ENCODE data around the gene MIGA1. TPM values are rescaled to one million over a fixed set of nuclear protein-coding genes. Genes with fewer than 3 reads are reported as not detected.

The MIGA1 gene
- total and polyA plus RNA-seq, 2 of the 13 experiments (the other 11 are each of a cell fraction or from before 2014, with no cell fraction given), result 3.8 to 6.6 TPM

DNA sequence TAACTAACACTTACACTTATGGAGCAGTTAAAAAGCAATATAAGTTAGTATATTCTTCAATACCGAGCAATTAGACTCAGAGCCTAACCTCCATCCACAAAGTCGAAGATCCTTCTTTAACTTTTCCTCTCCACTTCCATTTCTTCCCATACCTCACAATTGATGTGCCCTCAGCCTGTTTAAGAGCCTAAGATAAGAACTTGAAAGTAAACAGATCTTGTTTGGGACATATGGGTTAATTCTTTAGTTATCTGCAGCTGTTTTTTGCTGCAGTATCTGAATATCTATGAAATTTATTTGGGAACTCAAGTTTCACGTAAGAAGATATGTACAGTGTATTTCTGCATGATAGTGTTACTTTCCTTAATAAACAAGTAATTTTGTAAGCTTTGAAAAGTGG is 51.5 kb downstream of the MIGA1 start:
- H3K4me2 ChIP-seq (ENCODE audit: low read depth, low read length), result no peak overlapping the region
- WGBS (ENCODE audit: low lambda C conversion rate), result 98% methylated on average over 3 of the region's 3 CpGs
- TF ChIP-seq, protein P1, sequence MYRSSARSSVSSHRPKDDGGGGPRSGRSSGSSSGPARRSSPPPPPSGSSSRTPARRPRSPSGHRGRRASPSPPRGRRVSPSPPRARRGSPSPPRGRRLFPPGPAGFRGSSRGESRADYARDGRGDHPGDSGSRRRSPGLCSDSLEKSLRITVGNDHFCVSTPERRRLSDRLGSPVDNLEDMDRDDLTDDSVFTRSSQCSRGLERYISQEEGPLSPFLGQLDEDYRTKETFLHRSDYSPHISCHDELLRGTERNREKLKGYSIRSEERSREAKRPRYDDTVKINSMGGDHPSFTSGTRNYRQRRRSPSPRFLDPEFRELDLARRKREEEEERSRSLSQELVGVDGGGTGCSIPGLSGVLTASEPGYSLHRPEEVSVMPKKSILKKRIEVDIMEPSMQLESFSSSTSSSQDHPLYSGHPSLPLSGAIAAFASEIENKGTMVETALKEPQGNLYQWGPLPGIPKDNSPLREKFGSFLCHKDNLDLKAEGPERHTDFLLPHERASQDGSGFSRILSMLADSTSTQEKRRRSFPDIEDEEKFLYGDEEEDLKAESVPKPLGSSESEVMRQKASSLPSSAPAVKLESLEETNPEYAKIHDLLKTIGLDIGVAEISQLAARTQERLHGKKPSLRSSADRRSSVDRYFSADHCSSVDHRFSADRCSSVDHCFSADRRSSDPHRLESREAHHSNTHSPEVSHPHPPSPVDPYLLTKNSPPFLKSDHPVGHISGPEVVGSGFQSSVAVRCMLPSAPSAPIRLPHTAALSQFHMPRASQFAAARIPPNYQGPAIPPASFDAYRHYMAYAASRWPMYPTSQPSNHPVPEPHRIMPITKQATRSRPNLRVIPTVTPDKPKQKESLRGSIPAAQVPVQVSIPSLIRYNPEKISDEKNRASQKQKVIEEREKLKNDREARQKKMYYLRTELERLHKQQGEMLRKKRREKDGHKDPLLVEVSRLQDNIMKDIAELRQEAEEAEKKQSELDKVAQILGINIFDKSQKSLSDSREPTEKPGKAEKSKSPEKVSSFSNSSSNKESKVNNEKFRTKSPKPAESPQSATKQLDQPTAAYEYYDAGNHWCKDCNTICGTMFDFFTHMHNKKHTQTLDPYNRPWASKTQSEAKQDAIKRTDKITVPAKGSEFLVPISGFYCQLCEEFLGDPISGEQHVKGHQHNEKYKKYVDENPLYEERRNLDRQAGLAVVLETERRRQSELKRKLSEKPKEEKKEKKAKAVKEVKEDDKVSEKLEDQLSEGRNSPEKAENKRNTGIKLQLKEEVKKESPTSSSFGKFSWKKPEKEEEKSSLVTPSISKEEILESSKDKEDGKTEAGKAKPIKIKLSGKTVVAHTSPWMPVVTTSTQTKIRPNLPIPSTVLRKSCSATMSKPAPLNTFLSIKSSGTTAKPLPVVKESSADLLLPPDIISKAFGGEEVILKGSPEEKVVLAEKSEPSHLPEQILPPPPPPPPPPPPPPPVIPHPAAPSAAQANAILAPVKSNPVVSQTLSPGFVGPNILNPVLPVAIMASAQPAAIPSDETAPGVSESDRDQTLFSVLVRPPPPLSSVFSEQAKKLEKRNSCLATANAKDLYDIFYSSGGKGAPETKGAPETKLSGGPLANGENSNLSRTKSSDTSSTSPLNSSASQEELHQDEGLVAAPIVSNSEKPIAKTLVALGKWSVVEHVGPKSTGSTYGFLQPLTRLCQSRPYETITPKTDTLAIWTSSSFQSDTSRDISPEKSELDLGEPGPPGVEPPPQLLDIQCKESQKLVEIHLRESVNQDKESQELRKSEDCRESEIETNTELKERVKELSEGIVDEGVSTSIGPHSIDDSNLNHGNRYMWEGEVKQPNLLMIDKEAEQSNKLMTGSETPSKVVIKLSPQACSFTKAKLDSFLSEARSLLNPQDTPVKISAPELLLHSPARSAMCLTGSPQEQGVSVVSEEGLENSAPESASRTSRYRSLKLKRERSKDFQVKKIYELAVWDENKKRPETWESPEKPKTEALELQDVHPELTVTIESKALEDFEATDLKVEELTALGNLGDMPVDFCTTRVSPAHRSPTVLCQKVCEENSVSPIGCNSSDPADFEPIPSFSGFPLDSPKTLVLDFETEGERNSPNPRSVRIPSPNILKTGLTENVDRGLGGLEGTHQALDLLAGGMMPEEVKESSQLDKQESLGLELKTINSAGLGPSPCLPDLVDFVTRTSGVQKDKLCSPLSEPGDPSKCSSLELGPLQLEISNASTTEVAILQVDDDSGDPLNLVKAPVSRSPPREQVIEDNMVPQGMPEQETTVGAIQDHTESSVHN (CRISPR knock-in tag; IDR thresholded peaks at IDR 0.05), result no peak
- TF ChIP-seq SMC3 (IDR thresholded peaks at IDR 0.05; ENCODE audit: low read length) (no peak), ZFP82 (CRISPR knock-in tag; IDR thresholded peaks at IDR 0.05; ENCODE audit: borderline replicate concordance) (no peak), SIN3A (IDR thresholded peaks at IDR 0.05; ENCODE audit: borderline replicate concordance, low read depth, low read length) (no peak), ARNTL (CRISPR knock-in tag; IDR thresholded peaks at IDR 0.05) (no peak), ZNF333 (CRISPR knock-in tag; IDR thresholded peaks at IDR 0.05; ENCODE audit: borderline replicate concordance) (no peak), SMARCC2 (IDR thresholded peaks at IDR 0.05) (no peak), HDAC2 (CRISPR knock-in tag; IDR thresholded peaks at IDR 0.05) (no peak), WIZ (CRISPR knock-in tag; IDR thresholded peaks at IDR 0.05) (no peak)
- TF ChIP-seq, protein P2, sequence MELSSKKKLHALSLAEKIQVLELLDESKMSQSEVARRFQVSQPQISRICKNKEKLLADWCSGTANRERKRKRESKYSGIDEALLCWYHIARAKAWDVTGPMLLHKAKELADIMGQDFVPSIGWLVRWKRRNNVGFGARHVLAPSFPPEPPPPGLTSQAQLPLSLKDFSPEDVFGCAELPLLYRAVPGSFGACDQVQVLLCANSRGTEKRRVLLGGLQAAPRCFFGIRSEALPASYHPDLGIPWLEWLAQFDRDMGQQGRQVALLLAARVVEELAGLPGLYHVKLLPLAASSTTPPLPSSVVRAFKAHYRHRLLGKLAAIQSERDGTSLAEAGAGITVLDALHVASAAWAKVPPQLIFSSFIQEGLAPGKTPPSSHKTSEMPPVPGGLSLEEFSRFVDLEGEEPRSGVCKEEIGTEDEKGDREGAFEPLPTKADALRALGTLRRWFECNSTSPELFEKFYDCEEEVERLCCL (CRISPR knock-in tag; IDR thresholded peaks at IDR 0.05; ENCODE audit: borderline replicate concordance), result no peak

More for the DNA sequence above, 51.5 kb downstream of the MIGA1 start:
- H3K9ac ChIP-seq (ENCODE audit: insufficient read depth, low read depth, low read length), result no peak overlapping the region
- BruUV-seq (replicated peaks), result no TSS peak
- H3K79me2 ChIP-seq (ENCODE audit: insufficient read depth, low read length), result no peaks in the 10 kb centered on the region
- FAIRE-seq (no peak), DNase-seq (ENCODE audit: low spot score) (no peak), ATAC-seq (no peak)
- CTCF ChIA-PET (ENCODE audit: low intra/inter-chr PET ratio, low total read pairs), result no interaction called here
- H3K27me3 ChIP-seq (ENCODE audit: control insufficient read depth in 1 of 2, insufficient read depth in 2 of 2, low read length in 2 of 2), result no peaks in the 10 kb centered on the region
- in situ Hi-C loops (cut with HindIII; ENCODE audit: extremely low pct_ligation_motif_present, low pct_unique_long_range_greater_than_20kb), result no loop called here
- H4K20me1 ChIP-seq (ENCODE audit: insufficient read depth, low read length), result no peaks in the 10 kb centered on the region
- no peak overlapping the region for H3K4me3 ChIP-seq (replicated peaks in 1 of 3; ENCODE audit: insufficient read depth in 1 of 3, low read depth in 2 of 3, low read length in 3 of 3)
- H3K9me3 ChIP-seq (ENCODE audit: low read length), result no peaks in the 10 kb centered on the region
- POLR2A ChIA-PET, result no interaction called here
- no peaks in the 10 kb centered on the region for H3K4me1 ChIP-seq (ENCODE audit: insufficient read depth, low read length)
- intact Hi-C loops (cut with micrococcal nuclease; ENCODE audit: unreplicated experiment), result no loop called here
- H3K27ac ChIP-seq (ENCODE audit: extremely low read length, insufficient read depth, low read length), result no peak overlapping the region
- H3K36me3 ChIP-seq (replicated peaks in 1 of 2; ENCODE audit: control insufficient read depth in 1 of 2, insufficient read depth in 2 of 2, low read length in 2 of 2), result peaks cover 2 to 6% of the 10 kb centered on the region in 2 experiments; a peak in 1 of 5 replicates
- no peak overlapping the region for H2AFZ ChIP-seq (ENCODE audit: low read length)

All from HepG2 (cell line).